ENCODE measurements around the gene SLC35E1. TPM values are rescaled to one million over a fixed set of nuclear protein-coding genes. Genes with fewer than 3 reads are reported as not detected.
A peak's percentile ranks its signal among the peaks of the same experiment; 100 is the strongest.

Gene SLC35E1
- total RNA-seq = 10 to 100 TPM; 48.1 to 48.5 (median 48.1) TPM

DNA sequence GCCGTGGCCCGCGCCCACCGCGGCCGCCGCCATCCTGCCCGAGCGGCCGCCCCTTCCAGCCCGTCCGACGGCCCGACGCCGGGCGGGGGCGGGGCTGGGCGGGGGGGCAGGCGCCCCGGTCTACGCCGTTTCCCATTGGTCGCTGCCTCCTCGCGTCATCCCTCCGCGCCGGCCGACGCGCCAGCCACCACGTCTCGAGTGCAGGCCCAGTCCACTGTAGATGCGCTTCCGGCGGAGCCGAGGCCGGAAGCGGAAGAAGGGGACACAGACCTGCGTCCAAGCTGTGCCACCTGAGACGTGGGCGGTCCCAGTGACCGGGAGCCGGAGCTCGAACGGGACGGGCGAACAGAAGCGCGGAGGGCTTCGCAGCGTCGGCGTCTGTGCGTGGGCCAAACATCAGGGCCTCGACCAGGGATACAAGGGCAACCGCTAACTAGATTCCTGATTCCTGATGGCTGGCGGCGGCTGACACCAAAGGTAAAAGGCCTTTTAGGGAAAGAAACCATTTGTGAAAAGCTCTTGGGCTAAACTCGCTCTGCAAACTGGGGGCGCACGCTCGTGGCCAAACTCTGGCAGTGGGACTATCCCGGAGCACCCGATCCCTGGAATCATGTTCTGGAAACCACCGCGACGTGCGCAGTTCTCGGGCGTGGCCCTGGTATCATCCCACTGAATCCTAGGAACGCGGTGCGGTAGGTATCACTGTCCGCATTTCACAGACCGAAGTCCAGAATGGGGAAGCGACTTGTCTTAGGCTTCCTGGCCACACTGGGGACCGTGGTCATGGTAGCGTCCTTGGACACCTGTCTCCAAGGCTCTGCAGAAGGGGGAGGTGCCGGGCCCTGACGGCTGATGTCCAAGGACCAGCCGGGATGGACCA is at the start of gene SLC35E1:
Gene SLC35E1, minus strand, starts transcription at position 84 of the 880 bp plus-strand sequence. Its CDS starts 51 bp downstream, at position 33.
- Mint-ChIP-seq H3K9me3 (no peaks in the 10 kb centered on the region), H3K4me3 (peak within 1 kb of the TSS; percentile 99), H3K27me3 (ENCODE audit: low read depth) (no peaks in the 10 kb centered on the region), H3K36me3 (ENCODE audit: insufficient read depth) (peaks cover 16% of the 10 kb centered on the region), H3K4me1 (ENCODE audit: low read depth) (peaks cover 47% of the 10 kb centered on the region)
- DNase-seq (peak; percentile 87), ATAC-seq (peak; percentile 93 to 96)

DNA sequence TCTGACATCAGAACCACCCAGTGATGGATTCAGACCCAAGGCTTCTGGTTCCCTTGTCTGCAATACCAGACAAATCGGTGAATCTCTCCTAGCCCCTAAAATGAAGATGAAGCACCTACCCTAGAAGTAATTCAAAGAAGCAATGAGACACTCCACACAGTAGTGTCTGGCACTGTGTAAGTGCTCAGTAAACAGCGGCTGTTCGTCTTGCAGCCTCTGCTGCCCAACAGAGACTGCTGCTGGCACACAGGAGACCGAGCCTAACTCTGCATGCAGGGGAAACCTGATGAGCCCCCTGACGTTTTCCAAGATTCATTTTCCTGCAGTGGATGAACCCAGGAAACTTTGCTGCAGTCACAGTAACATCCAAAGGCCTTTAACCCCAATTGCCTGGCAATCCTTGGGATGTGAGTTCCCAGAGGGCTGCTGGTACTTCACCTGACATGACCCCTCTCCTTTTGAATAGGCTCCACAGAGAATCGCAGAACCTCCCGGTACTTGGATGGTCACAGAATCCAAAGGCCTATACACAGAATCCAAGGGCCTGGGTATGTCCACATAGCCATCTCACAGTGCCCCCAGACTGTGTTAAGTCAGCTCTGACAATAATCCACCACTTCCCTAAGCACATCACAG is 49.1 kb upstream of the SLC35E1 start:
- H3K27me3 Mint-ChIP-seq (ENCODE audit: low read depth) = no peaks in the 10 kb centered on the region
- H3K36me3 Mint-ChIP-seq (ENCODE audit: insufficient read depth) = peaks cover 11% of the 10 kb centered on the region
- ATAC-seq = no peak
- H3K4me3 Mint-ChIP-seq = no peak overlapping the region
- peaks cover 78% of the 10 kb centered on the region for H3K4me1 Mint-ChIP-seq (ENCODE audit: low read depth)
- no peaks in the 10 kb centered on the region for H3K9me3 Mint-ChIP-seq
- no peak for DNase-seq

DNA sequence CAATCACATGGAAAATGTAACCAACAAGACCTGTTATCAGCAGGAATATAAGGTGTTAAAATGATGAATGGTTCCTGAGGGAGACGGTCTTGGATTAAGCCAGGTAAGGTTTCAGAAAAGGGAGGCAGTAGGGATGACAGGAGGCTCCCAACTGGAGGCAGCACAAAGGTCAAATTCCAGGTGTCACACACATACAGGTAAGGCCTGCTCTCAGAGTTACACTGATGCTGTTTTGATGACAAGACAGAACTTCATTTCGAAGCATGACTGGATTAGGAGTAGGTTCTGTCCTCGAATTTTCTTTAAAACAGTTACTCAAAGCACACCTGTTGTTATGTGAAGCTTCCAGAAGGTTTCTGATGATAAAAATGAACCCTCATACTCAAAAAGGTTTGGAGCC is 48.4 kb upstream of the SLC35E1 start:
- Mint-ChIP-seq H3K4me1 (ENCODE audit: low read depth) (peaks cover 76% of the 10 kb centered on the region), H3K27me3 (ENCODE audit: low read depth) (no peaks in the 10 kb centered on the region), H3K36me3 (ENCODE audit: insufficient read depth) (peaks cover 10% of the 10 kb centered on the region), H3K4me3 (no peak overlapping the region), H3K9me3 (no peaks in the 10 kb centered on the region)
- DNase-seq (no peak), ATAC-seq (no peak)

DNA sequence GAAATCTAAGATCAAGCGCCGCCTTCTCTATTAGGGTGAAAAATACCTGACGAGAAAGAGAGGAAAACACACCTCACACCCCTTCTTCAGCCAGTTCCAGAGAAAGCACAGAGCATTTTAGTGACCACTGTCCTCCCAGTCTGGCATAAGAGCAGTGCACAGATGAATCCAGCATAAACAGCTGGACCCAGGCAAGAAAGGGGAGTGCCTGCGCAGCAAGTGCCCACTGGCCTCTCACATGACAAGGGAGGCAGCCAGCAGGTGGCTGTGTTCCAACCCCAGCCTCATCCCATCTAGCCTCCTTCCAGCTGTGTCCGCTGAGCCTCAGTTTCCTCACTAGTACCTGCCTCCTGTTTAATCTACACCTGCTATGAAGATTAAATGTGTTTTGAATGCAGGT is 47.8 kb upstream of the SLC35E1 start:
- Mint-ChIP-seq H3K4me3 (no peak overlapping the region), H3K36me3 (ENCODE audit: insufficient read depth) (peaks cover 4% of the 10 kb centered on the region), H3K9me3 (no peaks in the 10 kb centered on the region), H3K27me3 (ENCODE audit: low read depth) (no peaks in the 10 kb centered on the region), H3K4me1 (ENCODE audit: low read depth) (peaks cover 76% of the 10 kb centered on the region)
- no peak for ATAC-seq
- no peak for DNase-seq

DNA sequence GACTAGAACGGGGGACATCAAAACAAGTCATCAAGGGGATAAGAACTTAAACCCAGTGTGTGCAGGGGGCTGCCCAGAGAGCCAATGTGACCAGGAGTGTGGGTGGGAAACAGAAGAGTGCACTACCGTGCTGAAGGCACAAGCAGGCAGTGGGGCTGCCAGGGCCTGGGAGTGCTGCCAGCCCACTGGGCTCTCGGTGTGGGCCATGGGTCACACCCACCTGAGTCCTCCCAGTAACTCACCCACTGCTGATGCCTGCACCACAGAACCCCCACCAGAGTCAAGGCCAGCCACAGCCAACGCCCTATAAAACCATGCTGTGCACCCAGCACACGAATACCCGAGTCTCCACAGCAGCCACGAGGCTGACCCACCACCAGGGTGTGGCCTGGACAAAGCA is 47.2 kb upstream of the SLC35E1 start:
- peaks cover 76% of the 10 kb centered on the region for H3K4me1 Mint-ChIP-seq (ENCODE audit: low read depth)
- no peak for DNase-seq
- ATAC-seq = no peak
- H3K9me3 Mint-ChIP-seq = no peaks in the 10 kb centered on the region
- H3K4me3 Mint-ChIP-seq = no peak overlapping the region
- H3K27me3 Mint-ChIP-seq (ENCODE audit: low read depth) = no peaks in the 10 kb centered on the region
- peaks cover 3% of the 10 kb centered on the region for H3K36me3 Mint-ChIP-seq (ENCODE audit: insufficient read depth)

DNA sequence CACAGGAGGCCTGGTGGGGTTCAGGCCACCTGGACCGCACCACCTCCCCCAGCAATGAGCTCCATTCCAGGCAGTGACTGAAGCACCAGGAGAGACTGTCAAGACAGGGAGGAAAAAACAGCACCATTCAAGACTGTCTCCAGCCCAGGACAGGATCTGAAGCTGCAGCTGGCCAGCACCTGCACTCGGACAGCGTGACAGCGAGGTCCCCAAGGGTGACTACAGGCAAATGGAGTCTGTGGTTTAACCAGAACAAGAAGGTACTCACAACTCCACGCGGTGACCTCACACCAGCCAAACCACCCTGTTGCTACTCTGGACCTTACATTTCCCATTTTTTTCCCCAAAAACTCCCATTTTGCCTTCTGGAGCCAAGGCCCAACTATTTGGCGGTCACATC is 46.0 kb upstream of the SLC35E1 start:
- peaks cover 75% of the 10 kb centered on the region for H3K4me1 Mint-ChIP-seq (ENCODE audit: low read depth)
- no peaks in the 10 kb centered on the region for H3K9me3 Mint-ChIP-seq
- no peaks in the 10 kb centered on the region for H3K27me3 Mint-ChIP-seq (ENCODE audit: low read depth)
- ATAC-seq = no peak
- DNase-seq = no peak
- H3K4me3 Mint-ChIP-seq = no peak overlapping the region
- peaks cover 3% of the 10 kb centered on the region for H3K36me3 Mint-ChIP-seq (ENCODE audit: insufficient read depth)

DNA sequence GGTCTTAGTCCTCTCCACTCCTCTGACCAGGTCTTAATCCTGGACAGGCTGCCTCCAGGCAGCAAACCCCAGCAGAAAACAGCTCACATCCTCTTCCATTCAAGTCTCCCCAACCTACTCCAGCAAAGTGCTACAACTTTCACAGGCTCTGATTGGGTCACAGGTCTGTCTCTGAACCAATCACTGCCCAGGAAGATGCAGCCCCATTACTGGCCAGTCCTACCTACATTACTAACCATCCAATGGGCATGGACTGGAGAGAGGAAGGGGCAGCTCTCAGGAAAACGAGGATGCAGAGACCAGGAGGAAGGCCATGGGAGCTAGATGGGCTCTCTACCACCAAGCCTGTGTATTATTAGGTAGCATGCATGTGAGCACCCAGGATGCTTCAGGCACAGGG is 43.6 kb upstream of the SLC35E1 start:
- ATAC-seq = no peak
- H3K9me3 Mint-ChIP-seq = no peaks in the 10 kb centered on the region
- H3K36me3 Mint-ChIP-seq (ENCODE audit: insufficient read depth) = peaks cover 3% of the 10 kb centered on the region
- no peak overlapping the region for H3K4me3 Mint-ChIP-seq
- H3K4me1 Mint-ChIP-seq (ENCODE audit: low read depth) = peaks cover 83% of the 10 kb centered on the region
- no peak for DNase-seq
- no peaks in the 10 kb centered on the region for H3K27me3 Mint-ChIP-seq (ENCODE audit: low read depth)

DNA sequence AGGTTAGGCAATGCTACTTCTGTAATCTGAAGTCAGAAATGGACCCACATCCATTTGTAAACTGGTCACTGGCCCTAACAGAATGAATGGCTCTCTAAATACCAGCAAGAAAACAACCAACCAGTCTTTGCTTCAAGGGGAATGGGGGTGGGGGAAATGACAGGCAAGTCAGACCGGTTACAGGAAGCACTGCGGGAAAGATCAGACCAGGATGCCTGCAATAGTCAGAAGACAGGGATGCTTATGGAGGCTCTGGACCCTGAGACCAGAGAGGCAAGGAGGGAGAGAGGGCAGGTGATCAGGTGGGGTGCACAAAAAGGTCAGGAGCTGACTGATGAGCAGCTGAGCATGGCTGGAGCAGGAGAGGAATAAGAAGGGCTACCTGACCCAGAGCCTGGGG is 42.7 kb upstream of the SLC35E1 start:
- Mint-ChIP-seq H3K27me3 (ENCODE audit: low read depth) (no peaks in the 10 kb centered on the region), H3K4me1 (ENCODE audit: low read depth) (peaks cover 82% of the 10 kb centered on the region), H3K9me3 (no peaks in the 10 kb centered on the region), H3K36me3 (ENCODE audit: insufficient read depth) (peaks cover 3% of the 10 kb centered on the region), H3K4me3 (no peak overlapping the region)
- DNase-seq (no peak), ATAC-seq (no peak)

DNA sequence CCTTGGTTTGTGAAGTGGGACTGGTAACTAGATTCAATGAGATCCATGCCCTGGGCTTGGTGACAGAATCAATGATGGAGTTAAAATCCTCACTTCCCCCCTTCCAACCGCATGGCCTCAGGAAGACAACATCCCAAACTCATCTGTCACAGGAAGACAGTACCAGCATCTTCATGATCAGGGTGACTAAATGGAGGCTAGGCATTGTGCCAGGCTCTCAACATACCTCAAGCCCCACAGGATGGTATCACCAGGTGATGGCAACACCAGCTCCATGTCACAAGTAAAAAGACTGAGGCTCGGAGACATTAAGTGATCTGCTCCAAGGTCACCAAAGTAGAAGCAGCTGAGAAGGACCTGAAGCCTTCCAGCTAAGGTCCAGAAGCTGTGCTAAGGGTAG is 41.6 kb upstream of the SLC35E1 start:
- Mint-ChIP-seq H3K4me1 (ENCODE audit: low read depth) (peaks cover 73% of the 10 kb centered on the region), H3K27me3 (ENCODE audit: low read depth) (no peaks in the 10 kb centered on the region), H3K9me3 (no peaks in the 10 kb centered on the region), H3K4me3 (no peak overlapping the region), H3K36me3 (ENCODE audit: insufficient read depth) (peaks cover 3% of the 10 kb centered on the region)
- no peak for ATAC-seq
- no peak for DNase-seq

DNA sequence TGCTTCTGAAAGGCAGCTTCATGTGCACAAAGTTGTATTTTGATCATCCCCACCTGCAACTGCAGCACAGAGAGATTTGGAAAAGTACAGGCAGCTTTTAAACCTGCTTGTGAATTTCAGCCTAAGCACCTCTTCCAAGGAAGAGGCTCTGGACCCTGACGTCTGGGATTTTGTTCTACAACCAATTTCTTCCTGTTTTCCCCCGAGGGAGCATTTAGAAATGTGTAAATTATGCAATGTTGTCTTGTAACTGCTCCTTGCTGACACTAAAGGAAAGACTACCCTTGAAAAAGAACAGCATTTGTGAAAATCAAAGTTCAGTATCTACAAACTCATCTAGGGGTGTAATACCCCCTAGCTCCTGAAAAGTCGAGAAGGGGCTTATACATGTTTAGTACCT is 40.4 kb upstream of the SLC35E1 start:
- ATAC-seq = no peak
- Mint-ChIP-seq H3K4me3 (no peak overlapping the region), H3K4me1 (ENCODE audit: low read depth) (peaks cover 74% of the 10 kb centered on the region), H3K27me3 (ENCODE audit: low read depth) (no peaks in the 10 kb centered on the region), H3K9me3 (no peaks in the 10 kb centered on the region), H3K36me3 (ENCODE audit: insufficient read depth) (peaks cover 6% of the 10 kb centered on the region)
- no peak for DNase-seq

DNA sequence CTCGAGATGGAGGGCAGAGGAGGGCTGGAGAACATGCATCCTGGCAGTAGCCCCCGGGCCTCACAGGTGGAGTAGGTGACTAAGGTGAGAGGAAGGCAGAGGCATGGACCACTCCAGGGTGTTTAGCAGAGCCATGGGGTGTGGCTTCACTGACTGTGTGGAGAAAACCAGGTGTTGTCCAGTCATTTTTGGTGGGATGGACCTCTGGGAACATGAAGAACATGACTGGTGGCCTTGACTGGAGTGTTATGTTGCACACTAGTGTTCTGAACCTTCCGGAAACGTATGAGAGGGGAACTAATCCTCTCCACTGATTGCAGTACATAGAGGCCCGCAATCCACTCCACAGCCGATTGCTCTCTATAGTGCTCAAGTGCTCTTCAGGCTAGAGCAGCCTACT is 38.9 kb upstream of the SLC35E1 start:
- no peaks in the 10 kb centered on the region for H3K27me3 Mint-ChIP-seq (ENCODE audit: low read depth)
- DNase-seq (no peak), ATAC-seq (no peak)
- H3K36me3 Mint-ChIP-seq (ENCODE audit: insufficient read depth) = peaks cover 6% of the 10 kb centered on the region
- no peak overlapping the region for H3K4me3 Mint-ChIP-seq
- peaks cover 61% of the 10 kb centered on the region for H3K4me1 Mint-ChIP-seq (ENCODE audit: low read depth)
- no peaks in the 10 kb centered on the region for H3K9me3 Mint-ChIP-seq

DNA sequence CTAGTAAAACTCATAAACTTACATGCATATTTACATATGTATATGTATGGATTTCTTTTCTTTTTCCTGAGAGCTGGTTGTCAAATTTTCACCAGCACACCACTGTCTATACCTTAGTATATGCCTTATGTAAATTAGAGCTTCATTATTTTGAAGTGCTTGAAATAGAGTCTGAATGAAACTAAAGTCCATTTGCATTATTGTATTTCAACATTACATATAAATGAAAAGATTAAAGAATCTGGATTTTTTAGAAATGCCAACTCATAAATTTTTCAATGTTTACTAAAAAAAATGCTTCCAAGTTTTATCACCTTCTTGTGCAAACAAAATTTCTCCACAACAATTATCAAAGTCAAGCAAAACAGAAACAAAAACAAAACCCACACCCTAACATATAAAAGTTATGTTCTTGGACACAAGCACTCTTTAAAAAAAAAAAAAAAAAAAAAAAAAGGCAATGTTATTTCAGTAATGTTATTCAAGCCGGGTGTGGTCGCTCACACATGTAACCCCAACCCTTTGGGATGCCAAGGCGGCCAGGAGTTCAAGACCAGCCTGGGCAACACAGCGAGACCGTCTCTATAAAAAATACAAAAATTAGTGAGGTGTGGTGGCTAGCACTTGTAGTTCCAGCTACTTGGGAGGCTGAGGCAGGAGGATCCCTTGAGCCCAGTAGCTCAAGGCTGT is 37.4 kb upstream of the SLC35E1 start:
- DNase-seq = no peak
- peaks cover 11% of the 10 kb centered on the region for H3K36me3 Mint-ChIP-seq (ENCODE audit: insufficient read depth)
- no peaks in the 10 kb centered on the region for H3K9me3 Mint-ChIP-seq
- ATAC-seq = no peak
- peaks cover 59% of the 10 kb centered on the region for H3K4me1 Mint-ChIP-seq (ENCODE audit: low read depth)
- H3K27me3 Mint-ChIP-seq (ENCODE audit: low read depth) = no peaks in the 10 kb centered on the region
- no peak overlapping the region for H3K4me3 Mint-ChIP-seq

DNA sequence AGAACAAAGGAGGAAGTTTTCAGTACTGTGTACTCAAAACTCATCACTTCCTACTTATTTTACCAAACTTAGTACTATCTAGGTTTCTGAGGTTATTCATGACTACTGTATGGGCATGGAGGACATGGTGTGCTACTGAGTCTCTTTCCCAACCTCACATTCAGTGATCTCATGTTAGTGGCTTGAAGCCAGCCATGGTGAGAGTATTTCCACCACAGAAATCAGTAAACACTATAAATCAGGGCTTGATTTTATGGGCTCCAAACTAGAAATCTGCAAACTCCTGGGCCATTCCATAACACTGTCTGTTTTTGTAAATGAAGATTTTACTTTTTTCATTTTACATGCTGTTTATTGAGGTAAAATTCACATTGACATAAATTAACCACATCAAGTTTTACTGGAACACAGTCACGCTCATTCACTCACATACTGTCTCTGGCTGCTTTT is 36.1 kb upstream of the SLC35E1 start:
- Mint-ChIP-seq H3K9me3 (no peaks in the 10 kb centered on the region), H3K4me3 (no peak overlapping the region), H3K27me3 (ENCODE audit: low read depth) (no peaks in the 10 kb centered on the region), H3K4me1 (ENCODE audit: low read depth) (peaks cover 54% of the 10 kb centered on the region), H3K36me3 (ENCODE audit: insufficient read depth) (peaks cover 8% of the 10 kb centered on the region)
- ATAC-seq (peak; percentile 65 to 84), DNase-seq (no peak)

DNA sequence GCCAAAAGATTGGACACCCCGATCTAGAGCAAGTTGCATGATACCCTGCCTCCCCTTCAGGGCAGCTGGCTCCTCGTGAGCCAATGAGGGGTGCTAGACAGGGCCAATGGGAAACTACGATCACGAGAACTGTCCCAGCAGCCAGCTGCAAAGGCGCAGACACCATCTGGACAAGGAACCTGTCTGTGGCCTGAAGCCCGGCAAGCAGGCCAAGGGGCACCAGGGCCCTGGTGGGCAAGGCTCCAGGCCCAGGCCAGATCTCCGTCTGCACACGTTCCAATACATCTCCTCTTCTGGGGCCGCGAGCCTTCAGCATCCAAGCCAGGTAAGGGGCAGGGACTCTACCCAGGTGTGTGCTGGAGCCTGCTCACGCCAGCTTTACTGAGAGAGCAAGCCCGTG is 35.6 kb upstream of the SLC35E1 start:
- Mint-ChIP-seq H3K9me3 (no peaks in the 10 kb centered on the region), H3K27me3 (ENCODE audit: low read depth) (no peaks in the 10 kb centered on the region), H3K4me3 (no peak overlapping the region), H3K4me1 (ENCODE audit: low read depth) (peaks cover 54% of the 10 kb centered on the region), H3K36me3 (ENCODE audit: insufficient read depth) (peaks cover 8% of the 10 kb centered on the region)
- DNase-seq = no peak
- ATAC-seq = no peak

Measured in activated T-cell treated with anti-CD3 and anti-CD28 coated beads, Interleukin-2, amount 50 U/mL, for 4 hours (primary cell).